HCT116 (cell line): ENCODE data around the gene OR2T10. TPM values are rescaled to one million over a fixed set of nuclear protein-coding genes. Genes with fewer than 3 reads are reported as not detected.

ENCODE experiments used
- ATAC-seq: fragments of 200-7000 bp; cut with Tn5 transposase; 2 replicates; pipeline ENCODE4 v1.9.1; 2020; ENCODE audit warnings: mild to moderate bottlenecking, moderate library complexity
- BruUV-seq: library from RNA; stranded (reverse); fragments of 400-500 nt; replicated peaks from 2 replicates; lab custom pipeline; 2021; lab: Mats Ljungman, UMichigan
- CTCF ChIA-PET: fragments of 300-600 bp; sonication (Branson Sonifier 250); formaldehyde crosslinking; loops from one replicate; lab custom pipeline; 2021; ENCODE audit warnings: antibody characterized with exemption; lab: Charles Lee
- POLR2A ChIA-PET: fragments of 300-600, 350-600 bp; sonication (Branson Sonifier 250); formaldehyde crosslinking; loops from one replicate; lab custom pipeline; 2021; ENCODE audit warnings: antibody characterized with exemption; lab: Charles Lee
- RAD21 ChIA-PET, 2 experiments: fragments of 300-600 bp; sonication (Branson Sonifier 250); formaldehyde crosslinking; loops; one replicate each; lab custom pipeline; 2023; ENCODE audit warnings: low total read pairs in 2 of 2; ENCODE audit not compliant: uncharacterized antibody in 2 of 2, unreplicated experiment in 2 of 2, low non-redundant PET in 1 of 2; lab: Charles Lee
- DNase-seq: peaks from one replicate; pipeline ENCODE4 v3.0.0-alpha.2; 2010; ENCODE audit warnings: low read depth, low spot score
- H2AFZ ChIP-seq: fragments of 200-600 bp; shearing (Covaris generic), sonication (generic); 2 replicates; pipeline ENCODE4 v1.6.1; 2017; ENCODE audit warnings: low read depth, mixed run types, mixed read lengths, antibody characterized with exemption, low read length; ENCODE audit not compliant: poor library complexity, severe bottlenecking
- H3K27ac ChIP-seq: 2 replicates; pipeline ENCODE4 v1.5.1; 2012; ENCODE audit warnings: low read depth, low read length
- H3K27me3 ChIP-seq: fragments of 200-600 bp; sonication (generic); 2 replicates; pipeline ENCODE4 v1.6.1; 2016; ENCODE audit warnings: mixed run types, low read length, mixed read lengths; ENCODE audit not compliant: insufficient read depth
- H3K36me3 ChIP-seq, 2 experiments: fragments of 200-500 bp in 1 of 2; fragments of 200-600 bp in 1 of 2; sonication (Bioruptor generic) in 1 of 2; sonication (generic) in 1 of 2; 2 replicates each; pipeline versions ENCODE4 v1.5.1 to v1.6.1; 2014 to 2016; ENCODE audit warnings: low read length in 2 of 2, inconsistent platforms in 1 of 2, mixed read lengths in 1 of 2, mixed run types in 1 of 2; ENCODE audit not compliant: insufficient read depth in 2 of 2, control insufficient read depth in 1 of 2
- H3K4me1 ChIP-seq, 2 experiments: fragments of 200-600 bp in 1 of 2; sonication (generic) in 1 of 2; 2 replicates each; pipeline versions ENCODE4 v1.5.1 to v1.6.1; 2012 to 2017; ENCODE audit warnings: low read length in 2 of 2, inconsistent platforms in 1 of 2, mild to moderate bottlenecking in 1 of 2, mixed read lengths in 1 of 2, mixed run types in 1 of 2, moderate library complexity in 1 of 2; ENCODE audit not compliant: insufficient read depth in 2 of 2, control insufficient read depth in 1 of 2
- H3K4me2 ChIP-seq: fragments of 200-600 bp; sonication (generic); 2 replicates; pipeline ENCODE4 v1.6.1; 2017; ENCODE audit warnings: mixed run types, low read length, mixed read lengths
- H3K4me3 ChIP-seq, 2 experiments: fragments of 200-600 bp in 1 of 2; sonication (generic) in 1 of 2; replicated peaks in 1 of 2; 2 replicates each; pipeline ENCODE4 v1.5.1; 2011 to 2016; ENCODE audit warnings: low read length in 2 of 2, control low read depth in 1 of 2, low read depth in 1 of 2, mild to moderate bottlenecking in 1 of 2, mixed read lengths in 1 of 2, mixed run types in 1 of 2
- H3K79me2 ChIP-seq: fragments of 200-600 bp; sonication (generic); 2 replicates; pipeline ENCODE4 v1.6.1; 2017; ENCODE audit warnings: mild to moderate bottlenecking, mixed run types, low read length, moderate library complexity, mixed read lengths; ENCODE audit not compliant: insufficient read depth
- H3K9ac ChIP-seq: fragments of 200-600 bp; sonication (generic); 2 replicates; pipeline ENCODE4 v1.6.1; 2016; ENCODE audit warnings: low read length, mixed read lengths
- H3K9me2 ChIP-seq: fragments of 200-600 bp; sonication (generic), shearing (Covaris generic); 2 replicates; pipeline ENCODE4 v1.6.1; 2017; ENCODE audit warnings: mixed run types, mild to moderate bottlenecking, moderate library complexity; ENCODE audit not compliant: insufficient read depth
- H3K9me3 ChIP-seq, 2 experiments: fragments of 200-500 bp in 1 of 2; fragments of 200-600 bp in 1 of 2; sonication (Bioruptor generic) in 1 of 2; sonication (generic) in 1 of 2; 2 replicates each; pipeline ENCODE4 v1.6.1; 2014 to 2017; ENCODE audit warnings: low read length in 2 of 2, mixed read lengths in 2 of 2, inconsistent platforms in 1 of 2, low read depth in 1 of 2, mild to moderate bottlenecking in 1 of 2, mixed run types in 1 of 2, moderate library complexity in 1 of 2; ENCODE audit not compliant: control insufficient read depth in 1 of 2, insufficient read depth in 1 of 2
- H4K20me1 ChIP-seq: fragments of 200-600 bp; sonication (generic), shearing (Covaris generic); 2 replicates; pipeline ENCODE4 v1.6.1; 2017; ENCODE audit warnings: mixed run types, mild to moderate bottlenecking, moderate library complexity; ENCODE audit not compliant: insufficient read depth
- CBX3 ChIP-seq: IDR thresholded peaks from 2 replicates; pipeline ENCODE4 v1.6.1; 2012; ENCODE audit warnings: low read depth
- CEBPB ChIP-seq: IDR thresholded peaks from 2 replicates; pipeline ENCODE4 v1.6.1; 2012; ENCODE audit warnings: low read depth
- CTCF ChIP-seq, 3 experiments: fragments of 200-600 bp in 1 of 3; sonication (generic) in 1 of 3; IDR thresholded peaks in 2 of 3; conservative IDR thresholded peaks in 1 of 3; 2 replicates each; pipeline ENCODE4 v1.5.1; 2012 to 2017; ENCODE audit warnings: low read depth in 2 of 3, low read length in 2 of 3, antibody characterized with exemption in 1 of 3, borderline replicate concordance in 1 of 3, control low read depth in 1 of 3, mild to moderate bottlenecking in 1 of 3, mixed read lengths in 1 of 3, mixed run types in 1 of 3, moderate library complexity in 1 of 3; ENCODE audit not compliant: insufficient read depth in 1 of 3
- EGR1 ChIP-seq: IDR thresholded peaks from 2 replicates; pipeline ENCODE4 v1.6.1; 2012; ENCODE audit warnings: low read depth
- ELF1 ChIP-seq: IDR thresholded peaks from 2 replicates; pipeline ENCODE4 v1.6.1; 2012; ENCODE audit warnings: low read depth, borderline replicate concordance
- EZH2 ChIP-seq: fragments of 200-600 bp; sonication (generic); IDR thresholded peaks from 2 replicates; pipeline ENCODE4 v1.6.1; 2017; ENCODE audit warnings: antibody characterized with exemption, mixed run types
- EZH2phosphoT487 ChIP-seq: fragments of 200-600 bp; IDR thresholded peaks from 2 replicates; pipeline ENCODE4 v1.6.1; 2018; ENCODE audit warnings: antibody characterized with exemption, borderline replicate concordance
- FOSL1 ChIP-seq: IDR thresholded peaks from 2 replicates; pipeline ENCODE4 v1.6.1; 2012; ENCODE audit warnings: low read depth
- JUND ChIP-seq: IDR thresholded peaks from 2 replicates; pipeline ENCODE4 v1.6.1; 2012
- POLR2A ChIP-seq: IDR thresholded peaks from 2 replicates; pipeline ENCODE4 v1.7.0; 2011; ENCODE audit warnings: borderline replicate concordance; ENCODE audit not compliant: insufficient read depth, insufficient read length; ENCODE audit errors: extremely low read depth
- POLR2AphosphoS5 ChIP-seq: IDR thresholded peaks from 2 replicates; pipeline ENCODE4 v1.6.1; 2011; ENCODE audit warnings: mild to moderate bottlenecking, low read depth, low read length, moderate library complexity
- RAD21 ChIP-seq: IDR thresholded peaks from 2 replicates; pipeline ENCODE4 v1.6.1; 2012; ENCODE audit warnings: low read depth, mild to moderate bottlenecking
- SIN3A ChIP-seq: IDR thresholded peaks from 2 replicates; pipeline ENCODE4 v1.6.1; 2012; ENCODE audit warnings: low read depth
- SP1 ChIP-seq: IDR thresholded peaks from 2 replicates; pipeline ENCODE4 v1.6.1; 2012; ENCODE audit warnings: low read depth
- SRF ChIP-seq: IDR thresholded peaks from 2 replicates; pipeline ENCODE4 v1.6.1; 2012; ENCODE audit warnings: low read depth
- TCF7L2 ChIP-seq: IDR thresholded peaks from 2 replicates; pipeline ENCODE4 v1.7.0; 2011; ENCODE audit warnings: borderline replicate concordance, inconsistent platforms; ENCODE audit not compliant: insufficient read depth, insufficient read length; ENCODE audit errors: extremely low read depth
- YY1 ChIP-seq: IDR thresholded peaks from 2 replicates; pipeline ENCODE4 v1.6.1; 2011; ENCODE audit warnings: low read length, low read depth, moderate library complexity, mild to moderate bottlenecking; ENCODE audit not compliant: insufficient replicate concordance; ENCODE audit errors: extremely low read depth
- ZFX ChIP-seq: fragments of 450-650 bp; IDR thresholded peaks from 2 replicates; pipeline ENCODE4 v1.6.1; 2017
- intact Hi-C: fragments of 100-400 bp; cut with micrococcal nuclease; formaldehyde crosslinking; loops from 2 replicates; pipeline ENCODE4 v1.10.0; 2022
- total RNA-seq: library from RNA; stranded (reverse); gene quantifications from one replicate; pipeline ENCODE4 v1.2.1, GENCODE V29; 2021; ENCODE audit not compliant: unreplicated experiment

Gene OR2T10
- total RNA-seq, 1 experiment from 2014 or later, result not detected

GRCh38 chr1:248625971-248626370, 28.5 kb upstream of the OR2T10 start:
- no peak overlapping the region for H2AFZ ChIP-seq
- no peaks in the 10 kb centered on the region for H3K4me1 ChIP-seq
- no peak overlapping the region for H3K4me2 ChIP-seq
- no peaks in the 10 kb centered on the region for H3K27me3 ChIP-seq
- no peak for ATAC-seq
- intact Hi-C loops, result no loop called here
- no peak overlapping the region for H3K4me3 ChIP-seq
- H3K9ac ChIP-seq, result no peak overlapping the region
- H3K9me3 ChIP-seq, result no peaks in the 10 kb centered on the region
- ChIA-PET RAD21 (no interaction called here), POLR2A (no interaction called here), CTCF (no interaction called here)
- H3K27ac ChIP-seq, result no peak overlapping the region
- H3K79me2 ChIP-seq, result no peaks in the 10 kb centered on the region
- TF ChIP-seq CTCF (IDR thresholded peaks at IDR 0.05 in 2 of 3, conservative IDR thresholded peaks at IDR 0.05 in 1 of 3; ENCODE audit: borderline replicate concordance in 1 of 3, insufficient read depth in 1 of 3, low read depth in 2 of 3, low read length in 2 of 3), result no peak
- no peak for TF ChIP-seq TCF7L2
- no peak for TF ChIP-seq EGR1
- no peak for TF ChIP-seq FOSL1
- TF ChIP-seq ELF1, result no peak
- TF ChIP-seq CEBPB, result no peak
- TF ChIP-seq EZH2phosphoT487, result no peak
- no peak for TF ChIP-seq POLR2A
- no peak for TF ChIP-seq JUND
- no peak for TF ChIP-seq SIN3A
- DNase-seq, result no peak
- no peaks in the 10 kb centered on the region for H3K36me3 ChIP-seq
- H3K9me2 ChIP-seq, result no peaks in the 10 kb centered on the region
- no peaks in the 10 kb centered on the region for H4K20me1 ChIP-seq
- no TSS peak for BruUV-seq

GRCh38 chr1:248625166-248625565, 27.7 kb upstream of the OR2T10 start:
- Histone ChIP-seq H3K4me1 (no peaks in the 10 kb centered on the region), H3K9ac (no peak overlapping the region), H3K79me2 (no peaks in the 10 kb centered on the region), H3K36me3 (no peaks in the 10 kb centered on the region), H3K4me2 (no peak overlapping the region), H3K9me2 (no peaks in the 10 kb centered on the region), H3K27ac (no peak overlapping the region), H3K9me3 (no peaks in the 10 kb centered on the region), H3K4me3 (no peak overlapping the region), H2AFZ (no peak overlapping the region), H3K27me3 (no peaks in the 10 kb centered on the region), H4K20me1 (no peaks in the 10 kb centered on the region)
- ChIA-PET RAD21 (no interaction called here), CTCF (no interaction called here), POLR2A (no interaction called here)
- intact Hi-C loops, result no loop called here
- ATAC-seq (no peak), DNase-seq (no peak)
- BruUV-seq, result no TSS peak
- TF ChIP-seq CTCF (IDR thresholded peaks at IDR 0.05 in 2 of 3, conservative IDR thresholded peaks at IDR 0.05 in 1 of 3; ENCODE audit: borderline replicate concordance in 1 of 3, insufficient read depth in 1 of 3, low read depth in 2 of 3, low read length in 2 of 3) (no peak), EGR1 (no peak), YY1 (no peak), RAD21 (no peak), ZFX (no peak), SP1 (no peak), EZH2 (no peak), POLR2AphosphoS5 (no peak), CBX3 (no peak), SRF (no peak)
